ENCODE measurements around the gene PHETA1.

Gene PHETA1

GRCh38 chr12:111362687-111363475 is 6.0 kb downstream of the PHETA1 start:
- no peak overlapping the region for H3K4me3 ChIP-seq (ENCODE audit: low read depth, low read length)
- H3K27me3 ChIP-seq (ENCODE audit: control insufficient read depth, insufficient read depth, low read length): no peaks in the 10 kb centered on the region
- no peak overlapping the region for H3K9ac ChIP-seq
- H3K36me3 ChIP-seq (ENCODE audit: control insufficient read depth, insufficient read depth, low read length): no peaks in the 10 kb centered on the region
- H3K9me3 ChIP-seq (ENCODE audit: control insufficient read depth, low read length): no peaks in the 10 kb centered on the region
- no peak overlapping the region for H2AFZ ChIP-seq
- H3K4me1 ChIP-seq: peaks cover 4% of the 10 kb centered on the region
- H3K27ac ChIP-seq: no peak overlapping the region
- H3K4me2 ChIP-seq (ENCODE audit: low read length): no peak overlapping the region
- TF ChIP-seq, protein P1, sequence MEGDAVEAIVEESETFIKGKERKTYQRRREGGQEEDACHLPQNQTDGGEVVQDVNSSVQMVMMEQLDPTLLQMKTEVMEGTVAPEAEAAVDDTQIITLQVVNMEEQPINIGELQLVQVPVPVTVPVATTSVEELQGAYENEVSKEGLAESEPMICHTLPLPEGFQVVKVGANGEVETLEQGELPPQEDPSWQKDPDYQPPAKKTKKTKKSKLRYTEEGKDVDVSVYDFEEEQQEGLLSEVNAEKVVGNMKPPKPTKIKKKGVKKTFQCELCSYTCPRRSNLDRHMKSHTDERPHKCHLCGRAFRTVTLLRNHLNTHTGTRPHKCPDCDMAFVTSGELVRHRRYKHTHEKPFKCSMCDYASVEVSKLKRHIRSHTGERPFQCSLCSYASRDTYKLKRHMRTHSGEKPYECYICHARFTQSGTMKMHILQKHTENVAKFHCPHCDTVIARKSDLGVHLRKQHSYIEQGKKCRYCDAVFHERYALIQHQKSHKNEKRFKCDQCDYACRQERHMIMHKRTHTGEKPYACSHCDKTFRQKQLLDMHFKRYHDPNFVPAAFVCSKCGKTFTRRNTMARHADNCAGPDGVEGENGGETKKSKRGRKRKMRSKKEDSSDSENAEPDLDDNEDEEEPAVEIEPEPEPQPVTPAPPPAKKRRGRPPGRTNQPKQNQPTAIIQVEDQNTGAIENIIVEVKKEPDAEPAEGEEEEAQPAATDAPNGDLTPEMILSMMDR (IDR thresholded peaks at IDR 0.05): no peak
- H3K79me2 ChIP-seq: no peaks in the 10 kb centered on the region

GRCh38 chr12:111361717-111362576 is 6.9 kb downstream of the PHETA1 start:
- H3K27ac ChIP-seq: no peak overlapping the region
- no peak overlapping the region for H3K4me3 ChIP-seq (ENCODE audit: low read depth, low read length)
- H3K79me2 ChIP-seq: no peaks in the 10 kb centered on the region
- H3K36me3 ChIP-seq (ENCODE audit: control insufficient read depth, insufficient read depth, low read length): no peaks in the 10 kb centered on the region
- H2AFZ ChIP-seq: peak overlapping the region; percentile 19
- no peaks in the 10 kb centered on the region for H3K27me3 ChIP-seq (ENCODE audit: control insufficient read depth, insufficient read depth, low read length)
- no peaks in the 10 kb centered on the region for H3K9me3 ChIP-seq (ENCODE audit: control insufficient read depth, low read length)
- no peaks in the 10 kb centered on the region for H3K4me1 ChIP-seq
- H3K9ac ChIP-seq: no peak overlapping the region
- H3K4me2 ChIP-seq (ENCODE audit: low read length): no peak overlapping the region
- TF ChIP-seq, protein P1 (IDR thresholded peaks at IDR 0.05): no peak

DNA sequence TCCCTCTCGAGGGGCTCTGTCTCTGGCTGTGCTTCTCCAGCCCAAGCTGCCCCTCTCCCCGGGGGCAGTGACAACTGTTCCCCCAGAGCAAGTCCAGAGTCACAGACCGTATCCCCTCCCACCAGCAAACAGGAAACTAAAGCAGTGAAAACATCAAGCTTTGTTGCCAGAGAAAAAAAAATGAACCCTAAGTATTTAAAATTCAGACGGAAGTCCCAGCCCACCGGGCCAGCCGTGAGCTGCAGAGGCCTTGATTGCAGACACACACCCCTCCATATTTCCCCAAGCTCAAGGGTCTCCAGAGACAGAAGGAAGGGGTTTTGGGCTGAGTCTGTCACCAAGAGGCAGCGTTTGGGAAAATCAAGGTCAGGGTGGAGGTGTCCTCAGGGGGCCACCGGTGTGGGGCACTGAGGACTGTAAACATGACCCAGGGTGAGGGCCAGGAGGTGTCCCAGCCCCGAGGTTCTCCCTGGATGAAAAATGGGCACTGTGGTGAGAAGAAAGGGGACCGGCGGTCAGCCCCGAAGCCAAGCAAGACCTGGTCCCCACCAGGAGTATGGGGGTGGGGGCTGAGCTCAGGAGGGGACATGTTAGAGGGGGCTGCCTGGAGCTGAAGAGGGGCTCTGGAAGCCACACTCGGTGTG is 7.7 kb downstream of the PHETA1 start:
- H3K9ac ChIP-seq: no peak overlapping the region
- no peak overlapping the region for H3K4me3 ChIP-seq (ENCODE audit: low read depth, low read length)
- H3K9me3 ChIP-seq (ENCODE audit: control insufficient read depth, low read length): no peaks in the 10 kb centered on the region
- H3K79me2 ChIP-seq: no peaks in the 10 kb centered on the region
- no peak overlapping the region for H2AFZ ChIP-seq
- no peaks in the 10 kb centered on the region for H3K4me1 ChIP-seq
- H3K27me3 ChIP-seq (ENCODE audit: control insufficient read depth, insufficient read depth, low read length): no peaks in the 10 kb centered on the region
- no peaks in the 10 kb centered on the region for H3K36me3 ChIP-seq (ENCODE audit: control insufficient read depth, insufficient read depth, low read length)
- TF ChIP-seq, protein P1 (IDR thresholded peaks at IDR 0.05): no peak
- H3K27ac ChIP-seq: no peak overlapping the region
- no peak overlapping the region for H3K4me2 ChIP-seq (ENCODE audit: low read length)

GRCh38 chr12:111360325-111360930 is 8.5 kb downstream of the PHETA1 start:
- H3K79me2 ChIP-seq: no peaks in the 10 kb centered on the region

More at GRCh38 chr12:111360325-111360930, 8.5 kb downstream of the PHETA1 start:
- Histone ChIP-seq H3K27ac (no peak overlapping the region), H3K36me3 (ENCODE audit: control insufficient read depth, insufficient read depth, low read length) (no peaks in the 10 kb centered on the region), H2AFZ (no peak overlapping the region), H3K9me3 (ENCODE audit: control insufficient read depth, low read length) (no peaks in the 10 kb centered on the region), H3K27me3 (ENCODE audit: control insufficient read depth, insufficient read depth, low read length) (no peaks in the 10 kb centered on the region), H3K4me1 (no peaks in the 10 kb centered on the region), H3K4me2 (ENCODE audit: low read length) (no peak overlapping the region), H3K9ac (no peak overlapping the region), H3K4me3 (ENCODE audit: low read depth, low read length) (no peak overlapping the region)
- TF ChIP-seq, protein P1 (IDR thresholded peaks at IDR 0.05): no peak

All from parathyroid adenoma (tissue), 2 donors.